ENCODE results near the gene TPD52L1.
"Not testable (repeated sequence)": the region's sequence is repeated elsewhere in the genome, so short reads cannot be mapped to it uniquely, and the experiment has no call there.

The TPD52L1 gene

GRCh38 chr6:125116710-125117109, 36.9 kb upstream of the TPD52L1 start:
- H3K4me3 ChIP-seq (ENCODE audit: low read depth in 1 of 5, low read length in 5 of 5), result no peak overlapping the region
- H3K27me3 ChIP-seq (ENCODE audit: control insufficient read depth in 5 of 5, insufficient read depth in 4 of 5, low read length in 5 of 5), result no peaks in the 10 kb centered on the region
- H3K9ac ChIP-seq (ENCODE audit: low read length in 5 of 5), result no peak overlapping the region
- H3K36me3 ChIP-seq (ENCODE audit: control insufficient read depth in 5 of 5, insufficient read depth in 5 of 5, low read length in 5 of 5), result no peaks in the 10 kb centered on the region
- peaks cover 0 to 27% (median 11%) of the 10 kb centered on the region in 5 donors for H3K4me1 ChIP-seq (ENCODE audit: control insufficient read depth in 5 of 5, insufficient read depth in 5 of 5, low read length in 5 of 5)
- peaks cover 0 to 4% (median 0%) of the 10 kb centered on the region in 5 donors for H3K9me3 ChIP-seq (ENCODE audit: control insufficient read depth in 5 of 5, low read length in 5 of 5)
- H3K27ac ChIP-seq (ENCODE audit: low read depth, low read length), result no peak overlapping the region

GRCh38 chr6:125117818-125118217, 35.8 kb upstream of the TPD52L1 start:
- peaks cover 0 to 27% (median 11%) of the 10 kb centered on the region in 5 donors for H3K4me1 ChIP-seq (ENCODE audit: control insufficient read depth in 5 of 5, insufficient read depth in 5 of 5, low read length in 5 of 5)
- H3K9ac ChIP-seq (ENCODE audit: low read length in 5 of 5), result no peak overlapping the region
- no peaks in the 10 kb centered on the region for H3K27me3 ChIP-seq (ENCODE audit: control insufficient read depth in 5 of 5, insufficient read depth in 4 of 5, low read length in 5 of 5)
- peaks cover 0 to 2% (median 0%) of the 10 kb centered on the region in 5 donors for H3K9me3 ChIP-seq (ENCODE audit: control insufficient read depth in 5 of 5, low read length in 5 of 5)
- no peak overlapping the region for H3K4me3 ChIP-seq (ENCODE audit: low read depth in 1 of 5, low read length in 5 of 5)
- no peak overlapping the region for H3K27ac ChIP-seq (ENCODE audit: low read depth, low read length)
- H3K36me3 ChIP-seq (ENCODE audit: control insufficient read depth in 5 of 5, insufficient read depth in 5 of 5, low read length in 5 of 5), result no peaks in the 10 kb centered on the region

- no peak overlapping the region for H3K4me3 ChIP-seq (ENCODE audit: low read depth in 1 of 5, low read length in 5 of 5)
- H3K27me3 ChIP-seq (ENCODE audit: control insufficient read depth in 5 of 5, insufficient read depth in 4 of 5, low read length in 5 of 5), result no peaks in the 10 kb centered on the region
- H3K27ac ChIP-seq (ENCODE audit: low read depth, low read length), result no peak overlapping the region
- H3K4me1 ChIP-seq (ENCODE audit: control insufficient read depth in 5 of 5, insufficient read depth in 5 of 5, low read length in 5 of 5), result peaks cover 2 to 37% (median 24%) of the 10 kb centered on the region in 5 donors
- H3K9me3 ChIP-seq (ENCODE audit: control insufficient read depth in 5 of 5, low read length in 5 of 5), result peaks cover 0 to 6% (median 0%) of the 10 kb centered on the region in 5 donors
- H3K36me3 ChIP-seq (ENCODE audit: control insufficient read depth in 5 of 5, insufficient read depth in 5 of 5, low read length in 5 of 5), result no peaks in the 10 kb centered on the region
- no peak overlapping the region for H3K9ac ChIP-seq (ENCODE audit: low read length in 5 of 5)
These were observed 33.5 kb upstream of the TPD52L1 start for GRCh38 chr6:125120054-125120590.

GRCh38 chr6:125121894-125122293, 31.7 kb upstream of the TPD52L1 start:
- Histone ChIP-seq H3K9ac (ENCODE audit: low read length in 5 of 5) (no peak overlapping the region), H3K4me3 (ENCODE audit: low read depth in 1 of 5, low read length in 5 of 5) (no peak overlapping the region), H3K36me3 (ENCODE audit: control insufficient read depth in 5 of 5, insufficient read depth in 5 of 5, low read length in 5 of 5) (no peaks in the 10 kb centered on the region)

GRCh38 chr6:125123051-125123450, 30.5 kb upstream of the TPD52L1 start:
- peak overlapping the region; percentile 24 for H3K27ac ChIP-seq (ENCODE audit: low read depth, low read length)
- H3K4me1 ChIP-seq (ENCODE audit: control insufficient read depth in 5 of 5, insufficient read depth in 5 of 5, low read length in 5 of 5), result peaks cover 2 to 37% (median 24%) of the 10 kb centered on the region in 5 donors
- H3K36me3 ChIP-seq (ENCODE audit: control insufficient read depth in 5 of 5, insufficient read depth in 5 of 5, low read length in 5 of 5), result no peaks in the 10 kb centered on the region
- no peaks in the 10 kb centered on the region for H3K27me3 ChIP-seq (ENCODE audit: control insufficient read depth in 5 of 5, insufficient read depth in 4 of 5, low read length in 5 of 5)
- H3K9me3 ChIP-seq (ENCODE audit: control insufficient read depth in 5 of 5, low read length in 5 of 5), result peaks cover 0 to 6% (median 0%) of the 10 kb centered on the region in 5 donors
- H3K9ac ChIP-seq (ENCODE audit: low read length in 5 of 5), result no peak overlapping the region
- peak overlapping the region in 4 of 5 donors; percentile 29 to 54 (median 46) for H3K4me3 ChIP-seq (ENCODE audit: low read depth in 1 of 5, low read length in 5 of 5)

More at GRCh38 chr6:125121894-125122293, 31.7 kb upstream of the TPD52L1 start:
- Histone ChIP-seq H3K27ac (ENCODE audit: low read depth, low read length) (no peak overlapping the region), H3K27me3 (ENCODE audit: control insufficient read depth in 5 of 5, insufficient read depth in 4 of 5, low read length in 5 of 5) (no peaks in the 10 kb centered on the region), H3K4me1 (ENCODE audit: control insufficient read depth in 5 of 5, insufficient read depth in 5 of 5, low read length in 5 of 5) (peaks cover 2 to 37% (median 24%) of the 10 kb centered on the region in 5 donors), H3K9me3 (ENCODE audit: control insufficient read depth in 5 of 5, low read length in 5 of 5) (peaks cover 0 to 6% (median 0%) of the 10 kb centered on the region in 5 donors)

GRCh38 chr6:125123468-125124048, 30.0 kb upstream of the TPD52L1 start:
- no peaks in the 10 kb centered on the region for H3K27me3 ChIP-seq (ENCODE audit: control insufficient read depth in 5 of 5, insufficient read depth in 4 of 5, low read length in 5 of 5)
- no peak overlapping the region for H3K9ac ChIP-seq (ENCODE audit: low read length in 5 of 5)
- H3K4me3 ChIP-seq (ENCODE audit: low read depth in 1 of 5, low read length in 5 of 5), result peak overlapping the region; percentile 38 to 66 (median 53)
- H3K9me3 ChIP-seq (ENCODE audit: control insufficient read depth in 5 of 5, low read length in 5 of 5), result peaks cover 0 to 6% (median 0%) of the 10 kb centered on the region in 5 donors
- no peaks in the 10 kb centered on the region for H3K36me3 ChIP-seq (ENCODE audit: control insufficient read depth in 5 of 5, insufficient read depth in 5 of 5, low read length in 5 of 5)
- peaks cover 2 to 37% (median 24%) of the 10 kb centered on the region in 5 donors for H3K4me1 ChIP-seq (ENCODE audit: control insufficient read depth in 5 of 5, insufficient read depth in 5 of 5, low read length in 5 of 5)
- H3K27ac ChIP-seq (ENCODE audit: low read depth, low read length), result peak overlapping the region; percentile 24

GRCh38 chr6:125124049-125124669, 29.4 kb upstream of the TPD52L1 start:
- Histone ChIP-seq H3K36me3 (ENCODE audit: control insufficient read depth in 5 of 5, insufficient read depth in 5 of 5, low read length in 5 of 5) (no peaks in the 10 kb centered on the region), H3K27ac (ENCODE audit: low read depth, low read length) (peak overlapping the region; percentile 24), H3K4me1 (ENCODE audit: control insufficient read depth in 5 of 5, insufficient read depth in 5 of 5, low read length in 5 of 5) (peaks cover 2 to 36% (median 24%) of the 10 kb centered on the region in 5 donors), H3K9me3 (ENCODE audit: control insufficient read depth in 5 of 5, low read length in 5 of 5) (peaks cover 0 to 6% (median 0%) of the 10 kb centered on the region in 5 donors), H3K9ac (ENCODE audit: low read length in 5 of 5) (no peak overlapping the region), H3K4me3 (ENCODE audit: low read depth in 1 of 5, low read length in 5 of 5) (peak overlapping the region; percentile 38 to 66 (median 53)), H3K27me3 (ENCODE audit: control insufficient read depth in 5 of 5, insufficient read depth in 4 of 5, low read length in 5 of 5) (no peaks in the 10 kb centered on the region)

GRCh38 chr6:125125856-125126255, 27.7 kb upstream of the TPD52L1 start:
- not testable (repeated sequence) for H3K9me3 ChIP-seq (ENCODE audit: control insufficient read depth in 5 of 5, low read length in 5 of 5); H3K4me3 ChIP-seq (ENCODE audit: low read depth in 1 of 5, low read length in 5 of 5); H3K36me3 ChIP-seq (ENCODE audit: control insufficient read depth in 5 of 5, insufficient read depth in 5 of 5, low read length in 5 of 5); H3K27ac ChIP-seq (ENCODE audit: low read depth, low read length); H3K27me3 ChIP-seq (ENCODE audit: control insufficient read depth in 5 of 5, insufficient read depth in 4 of 5, low read length in 5 of 5); H3K9ac ChIP-seq (ENCODE audit: low read length in 5 of 5)
- peaks cover 0 to 19% (median 17%) of the 10 kb centered on the region in 5 donors for H3K4me1 ChIP-seq (ENCODE audit: control insufficient read depth in 5 of 5, insufficient read depth in 5 of 5, low read length in 5 of 5)

GRCh38 chr6:125129354-125129753, 24.2 kb upstream of the TPD52L1 start:
- Histone ChIP-seq H3K27ac (ENCODE audit: low read depth, low read length) (no peak overlapping the region), H3K9ac (ENCODE audit: low read length in 5 of 5) (no peak overlapping the region)

GRCh38 chr6:125132058-125132457, 21.5 kb upstream of the TPD52L1 start:
- Histone ChIP-seq H3K27me3 (ENCODE audit: control insufficient read depth in 5 of 5, insufficient read depth in 4 of 5, low read length in 5 of 5) (no peaks in the 10 kb centered on the region), H3K9me3 (ENCODE audit: control insufficient read depth in 5 of 5, low read length in 5 of 5) (peaks cover 0 to 2% (median 0%) of the 10 kb centered on the region in 5 donors), H3K4me3 (ENCODE audit: low read depth in 1 of 5, low read length in 5 of 5) (no peak overlapping the region), H3K27ac (ENCODE audit: low read depth, low read length) (no peak overlapping the region), H3K36me3 (ENCODE audit: control insufficient read depth in 5 of 5, insufficient read depth in 5 of 5, low read length in 5 of 5) (no peaks in the 10 kb centered on the region), H3K4me1 (ENCODE audit: control insufficient read depth in 5 of 5, insufficient read depth in 5 of 5, low read length in 5 of 5) (no peaks in the 10 kb centered on the region), H3K9ac (ENCODE audit: low read length in 5 of 5) (no peak overlapping the region)

More at GRCh38 chr6:125129354-125129753, 24.2 kb upstream of the TPD52L1 start:
- H3K36me3 ChIP-seq (ENCODE audit: control insufficient read depth in 5 of 5, insufficient read depth in 5 of 5, low read length in 5 of 5), result no peaks in the 10 kb centered on the region
- no peak overlapping the region for H3K4me3 ChIP-seq (ENCODE audit: low read depth in 1 of 5, low read length in 5 of 5)
- H3K9me3 ChIP-seq (ENCODE audit: control insufficient read depth in 5 of 5, low read length in 5 of 5), result peaks cover 0 to 2% (median 0%) of the 10 kb centered on the region in 5 donors
- no peaks in the 10 kb centered on the region for H3K27me3 ChIP-seq (ENCODE audit: control insufficient read depth in 5 of 5, insufficient read depth in 4 of 5, low read length in 5 of 5)
- peaks cover 0 to 5% (median 1%) of the 10 kb centered on the region in 5 donors for H3K4me1 ChIP-seq (ENCODE audit: control insufficient read depth in 5 of 5, insufficient read depth in 5 of 5, low read length in 5 of 5)
